COLO829 (cell line): ENCODE data around the gene COQ3.

ENCODE experiments used
- DNase-seq: peaks from one replicate; pipeline ENCODE4 v3.0.0; 2012; ENCODE audit warnings: low spot score

Gene COQ3

DNA sequence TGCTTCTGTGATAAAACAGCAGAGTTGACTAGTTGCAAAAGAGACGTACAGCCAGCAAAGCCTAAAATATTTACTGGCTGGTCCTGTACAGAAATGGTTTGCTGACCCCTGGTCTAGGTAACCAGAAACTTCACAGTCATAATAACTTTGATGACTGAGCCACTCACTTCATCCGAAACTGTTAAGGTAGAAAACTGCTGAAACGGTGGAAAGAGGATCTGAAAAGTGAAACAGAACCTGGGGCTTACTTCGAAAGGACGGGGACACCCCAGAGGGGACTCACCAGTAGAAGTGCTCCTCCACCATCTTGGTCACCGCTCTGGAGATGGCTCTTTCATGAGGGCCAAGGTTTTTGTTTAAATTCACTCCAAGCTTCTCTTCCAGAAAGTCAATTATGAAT, 60.9 kb downstream of the COQ3 start:
- DNase-seq = no peak

DNA sequence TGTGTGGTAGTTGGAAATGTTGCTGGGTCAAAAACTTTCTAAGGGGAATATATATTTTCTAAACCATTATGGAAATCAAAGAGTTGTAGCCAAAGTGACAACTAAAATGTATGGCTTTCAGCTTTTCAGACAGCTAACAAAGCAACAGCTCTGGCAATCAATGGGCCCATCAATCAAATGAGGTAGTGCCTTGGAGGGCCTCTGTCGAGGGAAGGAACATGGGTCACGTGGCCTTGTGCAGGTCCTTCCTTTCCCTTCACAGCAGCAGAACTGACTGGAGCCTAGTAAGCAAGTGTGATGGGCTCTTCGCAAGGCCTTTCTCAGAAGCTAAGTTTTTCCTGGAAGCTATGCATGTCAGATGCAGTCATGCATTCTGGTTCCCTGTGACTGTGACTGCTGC, 62.5 kb downstream of the COQ3 start:
- DNase-seq = no peak

DNA sequence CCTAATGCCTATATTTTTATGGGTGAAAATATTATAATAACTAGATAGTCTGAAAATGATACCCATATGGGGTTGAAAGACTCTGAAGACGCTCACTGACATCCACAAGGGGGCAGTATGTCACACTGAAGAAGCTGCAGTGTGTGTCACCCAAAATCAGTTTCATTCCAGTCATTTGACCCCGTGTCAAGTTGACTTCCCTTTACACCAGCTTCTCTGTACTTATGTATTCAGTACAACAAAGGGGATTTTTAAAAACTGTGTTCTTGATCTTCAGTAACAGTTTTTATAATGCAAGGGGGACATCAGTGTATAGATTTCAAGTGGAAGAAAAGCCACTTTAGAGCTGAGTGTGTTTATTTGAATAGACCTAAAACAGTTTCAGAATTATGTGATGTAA, 63.8 kb downstream of the COQ3 start:
- DNase-seq = peak; percentile 78

DNA sequence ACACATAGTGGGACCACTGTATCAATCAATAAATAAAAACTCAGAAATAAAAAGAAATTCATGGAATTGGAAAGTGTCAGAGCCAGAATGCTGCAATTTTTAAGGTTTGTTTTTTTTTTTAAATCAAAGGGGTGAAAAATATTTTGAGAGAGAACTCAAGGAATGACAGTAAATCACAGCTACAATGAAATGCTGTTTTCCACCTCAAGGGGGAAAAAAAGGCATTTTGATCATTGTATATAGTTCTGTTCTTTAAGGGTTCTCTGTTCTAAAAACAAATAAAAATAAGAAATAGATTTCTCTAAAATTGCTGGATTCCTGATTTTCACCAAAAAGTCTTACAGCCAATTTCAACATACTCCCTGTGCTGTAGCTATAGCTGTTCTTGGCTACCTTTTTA, 69.0 kb downstream of the COQ3 start:
- DNase-seq = no peak
